Activated gamma-delta T cell treated with Interleukin-2 at 50 U/mL for 16 hours (primary cell): Measurements from ENCODE around the gene ZBTB1.

Experiments used
- DNase-seq: peaks from one replicate; pipeline ENCODE4 v3.0.0-alpha.2; 2020

Gene ZBTB1

GRCh38 chr14:64504310-64504896 is at the start of gene ZBTB1:
TSS of gene ZBTB1 (plus strand) at chr14:64504770. CDS start at chr14:64521505, 16,735 bp downstream.
- DNase-seq = peak; percentile 87

GRCh38 chr14:64459405-64460136 is 45.0 kb upstream of the ZBTB1 start:
- DNase-seq = no peak

GRCh38 chr14:64461221-64461620 is 43.3 kb upstream of the ZBTB1 start:
- no peak for DNase-seq

GRCh38 chr14:64463195-64463594 is 41.4 kb upstream of the ZBTB1 start:
- no peak for DNase-seq

GRCh38 chr14:64463873-64464272 is 40.7 kb upstream of the ZBTB1 start:
- DNase-seq = no peak

GRCh38 chr14:64464651-64465050 is 39.9 kb upstream of the ZBTB1 start:
- no peak for DNase-seq

GRCh38 chr14:64465191-64465822 is 39.3 kb upstream of the ZBTB1 start, which contains the start of gene AKAP5:
TSS of gene AKAP5 (plus strand) at chr14:64465499. CDS start at chr14:64468395, 2,896 bp downstream.
- DNase-seq = peak; percentile 51

GRCh38 chr14:64465831-64466554 is 38.6 kb upstream of the ZBTB1 start:
- no peak for DNase-seq

GRCh38 chr14:64467101-64467500 is 37.5 kb upstream of the ZBTB1 start:
- no peak for DNase-seq

GRCh38 chr14:64467566-64467965 is 37.0 kb upstream of the ZBTB1 start:
- DNase-seq = no peak

- no peak for DNase-seq
Measured at GRCh38 chr14:64468451-64468850, 36.1 kb upstream of the ZBTB1 start.

GRCh38 chr14:64474041-64474440 is 30.5 kb upstream of the ZBTB1 start:
- DNase-seq = no peak

- no peak for DNase-seq
Measured at GRCh38 chr14:64474698-64475097, 29.9 kb upstream of the ZBTB1 start.

GRCh38 chr14:64475585-64476273 is 28.8 kb upstream of the ZBTB1 start:
- DNase-seq = no peak

- no peak for DNase-seq
Measured at GRCh38 chr14:64476438-64476837, 28.1 kb upstream of the ZBTB1 start.

GRCh38 chr14:64478634-64479250 is 25.8 kb upstream of the ZBTB1 start:
- DNase-seq = no peak

- no peak for DNase-seq
Measured at GRCh38 chr14:64488590-64489099, 15.9 kb upstream of the ZBTB1 start.

GRCh38 chr14:64491637-64492036 is 12.9 kb upstream of the ZBTB1 start:
- no peak for DNase-seq

GRCh38 chr14:64493455-64493854 is 11.1 kb upstream of the ZBTB1 start:
- no peak for DNase-seq

- no peak for DNase-seq
Measured at GRCh38 chr14:64495252-64495651, 9.3 kb upstream of the ZBTB1 start.

GRCh38 chr14:64496764-64497163 is 7.8 kb upstream of the ZBTB1 start:
- DNase-seq = no peak

GRCh38 chr14:64500088-64500487 is 4.5 kb upstream of the ZBTB1 start:
- no peak for DNase-seq
